Esophagus squamous epithelium (tissue), 5 donors: ENCODE data around the gene DLK1. TPM values are rescaled to one million over a fixed set of nuclear protein-coding genes. Genes with fewer than 3 reads are reported as not detected.

Experiments used
- DNase-seq: peaks from one replicate; lab custom pipeline; 2025; lab: John Stamatoyannopoulos, UW
- H3K27ac ChIP-seq, 4 donors: fragments of 200-600 bp; sonication (generic); one replicate each; pipeline ENCODE4 v1.5.1; 2016 to 2019; ENCODE audit warnings: mild to moderate bottlenecking in 1 of 4
- H3K27me3 ChIP-seq, 4 donors: fragments of 200-600 bp; sonication (generic); 1 replicate in 3 of 4; 2 replicates in 1 of 4; pipeline versions ENCODE4 v1.5.1 to v1.6.0; 2017 to 2021; ENCODE audit warnings: antibody characterized with exemption in 1 of 4
- H3K36me3 ChIP-seq, 3 donors: fragments of 200-600 bp; sonication (generic); one replicate each; pipeline ENCODE4 v1.5.1; 2016 to 2019
- H3K4me1 ChIP-seq, 3 donors: fragments of 200-600 bp; sonication (generic); one replicate each; pipeline ENCODE4 v1.5.1; 2017 to 2019
- H3K4me3 ChIP-seq, 4 donors: fragments of 200-600 bp; sonication (generic); 1 replicate in 3 of 4; 2 replicates in 1 of 4; pipeline ENCODE4 v1.5.1; 2016 to 2019; ENCODE audit warnings: mild to moderate bottlenecking in 2 of 4, moderate library complexity in 1 of 4
- H3K9me3 ChIP-seq, 3 donors: fragments of 200-600 bp; sonication (generic); one replicate each; pipeline ENCODE4 v1.5.1; 2016 to 2019
- CTCF ChIP-seq, 6 experiments: fragments of 450-650 bp in 4 of 6; fragments of 200-600 bp in 2 of 6; sonication (generic) in 2 of 6; IDR thresholded peaks; one replicate each; pipeline ENCODE4 v1.5.1; 2016 to 2019; ENCODE audit warnings: antibody characterized with exemption in 6 of 6, mild to moderate bottlenecking in 4 of 6, moderate library complexity in 4 of 6
- POLR2A ChIP-seq, 4 donors: fragments of 450-650 bp; IDR thresholded peaks; one replicate each; pipeline ENCODE4 v1.6.1; 2017; ENCODE audit warnings: antibody characterized with exemption in 4 of 4, mild to moderate bottlenecking in 4 of 4, moderate library complexity in 3 of 4
- WGBS, 2 donors: methylation state at CpG; one replicate each; pipeline ENCODE4 v1.1.5; 2018; 5-methylcytosine and 5-hydroxymethylcytosine counted together
- intact Hi-C: fragments of 100-400 bp; cut with DNase I; formaldehyde crosslinking; loops from one replicate; pipeline ENCODE4 v1.15.0; 2022
- total RNA-seq, 4 donors: library from RNA; depleted of rRNA; stranded (reverse); fragments of >200 nt; gene quantifications; one replicate each; pipeline ENCODE4 v1.1.0, GENCODE V29; 2016
- donor health status: DM: yes; HTN: yes; CAD: no.

DLK1 gene
- total RNA-seq, 4 donors from 2014 or later = not detected

GRCh38 chr14:100778951-100779690 is 52.4 kb downstream of the DLK1 start:
- Histone ChIP-seq H3K27ac (no peak overlapping the region), H3K36me3 (no peaks in the 10 kb centered on the region), H3K4me1 (peaks cover 0 to 9% (median 0%) of the 10 kb centered on the region in 3 donors), H3K9me3 (no peaks in the 10 kb centered on the region), H3K27me3 (peaks cover 0 to 18% (median 0%) of the 10 kb centered on the region in 4 donors), H3K4me3 (no peak overlapping the region)
- no peak for TF ChIP-seq POLR2A (IDR thresholded peaks at IDR 0.05)
- no peak for TF ChIP-seq CTCF (IDR thresholded peaks at IDR 0.05)
- intact Hi-C loops = no loop called here
- DNase-seq = no peak
- 62 to 77% methylated on average over 10 to 11 of the region's 24 CpGs for WGBS, 2 donors

- H3K4me3 ChIP-seq = no peak overlapping the region
- H3K27me3 ChIP-seq = peaks cover 0 to 23% (median 0%) of the 10 kb centered on the region in 4 donors
- WGBS, 2 donors = 84 to 94% methylated on average over 7 to 12 of the region's 13 CpGs
- H3K27ac ChIP-seq = no peak overlapping the region
- no peaks in the 10 kb centered on the region for H3K9me3 ChIP-seq
- intact Hi-C loops = no loop called here
- H3K36me3 ChIP-seq = no peaks in the 10 kb centered on the region
- no peak for DNase-seq
- peaks cover 0 to 9% (median 0%) of the 10 kb centered on the region in 3 donors for H3K4me1 ChIP-seq
- no peak for TF ChIP-seq POLR2A (IDR thresholded peaks at IDR 0.05)
- no peak for TF ChIP-seq CTCF (IDR thresholded peaks at IDR 0.05)
Observed at GRCh38 chr14:100779691-100780080, 53.0 kb downstream of the DLK1 start.

- no peak for DNase-seq
Observed at GRCh38 chr14:100780246-100780645, 53.6 kb downstream of the DLK1 start.

GRCh38 chr14:100780646-100781355 is 54.1 kb downstream of the DLK1 start:
- WGBS, 2 donors = 46 to 58% methylated on average over 10 to 11 of the region's 12 CpGs
- Histone ChIP-seq H3K4me3 (no peak overlapping the region), H3K9me3 (no peaks in the 10 kb centered on the region), H3K4me1 (peaks cover 0 to 9% (median 0%) of the 10 kb centered on the region in 3 donors), H3K36me3 (no peaks in the 10 kb centered on the region), H3K27me3 (peaks cover 0 to 34% (median 0%) of the 10 kb centered on the region in 4 donors), H3K27ac (no peak overlapping the region)
- intact Hi-C loops = no loop called here
- no peak for DNase-seq
- TF ChIP-seq CTCF (IDR thresholded peaks at IDR 0.05) (no peak), POLR2A (IDR thresholded peaks at IDR 0.05) (no peak)

More at GRCh38 chr14:100780246-100780645, 53.6 kb downstream of the DLK1 start:
- TF ChIP-seq POLR2A (IDR thresholded peaks at IDR 0.05) (no peak), CTCF (IDR thresholded peaks at IDR 0.05) (no peak)
- H3K27me3 ChIP-seq = peaks cover 0 to 29% (median 0%) of the 10 kb centered on the region in 4 donors
- no peak overlapping the region for H3K27ac ChIP-seq
- WGBS, 2 donors = 89 to 97% methylated on average over 3 of the region's 12 CpGs
- H3K4me3 ChIP-seq = no peak overlapping the region
- H3K9me3 ChIP-seq = no peaks in the 10 kb centered on the region
- no peaks in the 10 kb centered on the region for H3K36me3 ChIP-seq
- intact Hi-C loops = no loop called here
- H3K4me1 ChIP-seq = peaks cover 0 to 9% (median 0%) of the 10 kb centered on the region in 3 donors

- no peak for TF ChIP-seq POLR2A (IDR thresholded peaks at IDR 0.05)
- no peak for TF ChIP-seq CTCF (IDR thresholded peaks at IDR 0.05)
- Histone ChIP-seq H3K27me3 (peaks cover 0 to 46% (median 0%) of the 10 kb centered on the region in 4 donors), H3K27ac (no peak overlapping the region), H3K4me3 (no peak overlapping the region), H3K9me3 (no peaks in the 10 kb centered on the region), H3K4me1 (peaks cover 0 to 9% (median 0%) of the 10 kb centered on the region in 3 donors), H3K36me3 (no peaks in the 10 kb centered on the region)
- WGBS, 2 donors = 79 to 90% methylated on average over 8 of the region's 8 CpGs
- intact Hi-C loops = no loop called here
- no peak for DNase-seq
Observed at GRCh38 chr14:100781952-100782351, 55.3 kb downstream of the DLK1 start.
